GM23248 (cell line): Measurements from ENCODE around the gene SMYD3.

Source experiments
- EZH2 ChIP-seq: fragments of 200-600 bp; sonication (generic); IDR thresholded peaks from 2 replicates; pipeline ENCODE4 v1.6.1; 2018; ENCODE audit warnings: antibody characterized with exemption, mild to moderate bottlenecking; ENCODE audit not compliant: insufficient read depth, poor library complexity, severe bottlenecking
- EZH2phosphoT487 ChIP-seq: fragments of 200-600 bp; sonication (generic); IDR thresholded peaks from 2 replicates; pipeline ENCODE4 v1.6.1; 2018; ENCODE audit warnings: antibody characterized with exemption, moderate library complexity, mild to moderate bottlenecking, low read depth; ENCODE audit not compliant: insufficient read depth

- TF ChIP-seq EZH2: no peak
- no peak for TF ChIP-seq EZH2phosphoT487
Observed at GRCh38 chr1:246086191-246086590, 420.9 kb downstream of the SMYD3 start.
